Mesenchymal stem cell (in vitro differentiated cells and primary cell): Measurements from ENCODE around the gene EPB41L2.

Experiments used
- DNase-seq: peaks from one replicate; pipeline ENCODE4 v3.0.0-alpha.2; 2013
- H2AFZ ChIP-seq: one replicate; pipeline ENCODE4 v1.6.1; 2013; ENCODE audit warnings: low read depth, mild to moderate bottlenecking, control low read depth, inconsistent platforms, low read length, moderate library complexity
- H2AK5ac ChIP-seq: 2 replicates; pipeline ENCODE4 v1.6.1; 2013; ENCODE audit warnings: low read length, moderate library complexity, mild to moderate bottlenecking, inconsistent platforms; ENCODE audit not compliant: severe bottlenecking
- H2BK120ac ChIP-seq: one replicate; pipeline ENCODE4 v1.6.1; 2013; ENCODE audit warnings: low read depth, mild to moderate bottlenecking, inconsistent platforms, low read length, moderate library complexity
- H2BK12ac ChIP-seq, 2 experiments: one replicate each; pipeline ENCODE4 v1.6.1; 2013; ENCODE audit warnings: inconsistent platforms in 2 of 2, low read length in 2 of 2, mild to moderate bottlenecking in 2 of 2, moderate library complexity in 2 of 2, control low read depth in 1 of 2
- H2BK15ac ChIP-seq: one replicate; pipeline ENCODE4 v1.6.1; 2013; ENCODE audit warnings: mild to moderate bottlenecking, low read depth, inconsistent platforms; ENCODE audit not compliant: poor library complexity, severe bottlenecking
- H2BK5ac ChIP-seq: 2 replicates; pipeline ENCODE4 v1.6.1; 2013; ENCODE audit warnings: low read depth, mild to moderate bottlenecking, low read length, control low read depth, inconsistent platforms; ENCODE audit not compliant: poor library complexity, severe bottlenecking
- H3K14ac ChIP-seq, 2 experiments: one replicate each; pipeline ENCODE4 v1.6.1; 2013; ENCODE audit warnings: inconsistent platforms in 2 of 2, low read length in 2 of 2, control low read depth in 1 of 2, mild to moderate bottlenecking in 1 of 2, moderate library complexity in 1 of 2
- H3K18ac ChIP-seq, 2 experiments: one replicate each; pipeline ENCODE4 v1.6.1; 2013; ENCODE audit warnings: inconsistent platforms in 2 of 2, low read length in 2 of 2, control low read depth in 1 of 2, low read depth in 1 of 2, mild to moderate bottlenecking in 1 of 2
- H3K23ac ChIP-seq, 2 experiments: one replicate each; pipeline ENCODE4 v1.6.1; 2013; ENCODE audit warnings: inconsistent platforms in 2 of 2, low read length in 2 of 2, mild to moderate bottlenecking in 2 of 2, moderate library complexity in 2 of 2, control low read depth in 1 of 2
- H3K27ac ChIP-seq: 2 replicates; pipeline ENCODE4 v1.5.1; 2013; ENCODE audit warnings: mild to moderate bottlenecking, moderate library complexity, low read length, control low read depth, inconsistent platforms; ENCODE audit not compliant: poor library complexity, severe bottlenecking
- H3K27me3 ChIP-seq, 2 experiments: 2 replicates each; pipeline versions ENCODE4 v1.6.1 to v1.7.0; 2013; ENCODE audit warnings: low read length in 2 of 2, mild to moderate bottlenecking in 2 of 2, moderate library complexity in 2 of 2, control low read depth in 1 of 2, inconsistent platforms in 1 of 2; ENCODE audit not compliant: control insufficient read depth in 1 of 2, insufficient read depth in 1 of 2
- H3K36me3 ChIP-seq, 2 experiments: 2 replicates each; pipeline versions ENCODE4 v1.6.1 to v1.7.0; 2013; ENCODE audit warnings: low read length in 2 of 2, control low read depth in 1 of 2, inconsistent platforms in 1 of 2, low read depth in 1 of 2, mild to moderate bottlenecking in 1 of 2; ENCODE audit not compliant: insufficient read depth in 2 of 2, control insufficient read depth in 1 of 2
- H3K4ac ChIP-seq, 2 experiments: one replicate each; pipeline ENCODE4 v1.6.1; 2013; ENCODE audit warnings: inconsistent platforms in 2 of 2, low read length in 2 of 2, mild to moderate bottlenecking in 2 of 2, moderate library complexity in 2 of 2, control low read depth in 1 of 2, low read depth in 1 of 2
- H3K4me1 ChIP-seq: 2 replicates; pipeline ENCODE4 v1.6.1; 2013; ENCODE audit warnings: low read depth, low read length, control low read depth; ENCODE audit not compliant: control insufficient read depth, insufficient read depth
- H3K4me2 ChIP-seq: 2 replicates; pipeline ENCODE4 v1.6.1; 2013; ENCODE audit warnings: low read length, mild to moderate bottlenecking, inconsistent platforms; ENCODE audit not compliant: poor library complexity, severe bottlenecking
- H3K4me3 ChIP-seq, 2 experiments: 2 replicates each; pipeline versions ENCODE4 v1.5.1 to v1.7.0; 2013; ENCODE audit warnings: low read length in 2 of 2, mild to moderate bottlenecking in 2 of 2, control low read depth in 1 of 2, low read depth in 1 of 2; ENCODE audit not compliant: insufficient read depth in 1 of 2
- H3K79me1 ChIP-seq: replicated peaks from 2 replicates; pipeline ENCODE4 v1.6.1; 2013; ENCODE audit warnings: mild to moderate bottlenecking, control low read depth, low read length, inconsistent platforms; ENCODE audit not compliant: poor library complexity, severe bottlenecking
- H3K9ac ChIP-seq: 2 replicates; pipeline ENCODE4 v1.7.0; 2013; ENCODE audit warnings: mild to moderate bottlenecking, low read length, moderate library complexity
- H3K9me3 ChIP-seq: 2 replicates; pipeline ENCODE4 v1.7.0; 2013; ENCODE audit warnings: mild to moderate bottlenecking, low read length; ENCODE audit not compliant: control insufficient read depth
- H4K8ac ChIP-seq: one replicate; pipeline ENCODE4 v1.6.1; 2013; ENCODE audit warnings: inconsistent platforms, mild to moderate bottlenecking, low read length, moderate library complexity
- H4K91ac ChIP-seq: one replicate; pipeline ENCODE4 v1.6.1; 2013; ENCODE audit warnings: mild to moderate bottlenecking, low read length, inconsistent platforms
- WGBS: methylation state at CpG from one replicate; pipeline ENCODE4 v1.1.7; 2013; ENCODE audit warnings: mixed read lengths; 5-methylcytosine and 5-hydroxymethylcytosine counted together

The EPB41L2 gene

DNA sequence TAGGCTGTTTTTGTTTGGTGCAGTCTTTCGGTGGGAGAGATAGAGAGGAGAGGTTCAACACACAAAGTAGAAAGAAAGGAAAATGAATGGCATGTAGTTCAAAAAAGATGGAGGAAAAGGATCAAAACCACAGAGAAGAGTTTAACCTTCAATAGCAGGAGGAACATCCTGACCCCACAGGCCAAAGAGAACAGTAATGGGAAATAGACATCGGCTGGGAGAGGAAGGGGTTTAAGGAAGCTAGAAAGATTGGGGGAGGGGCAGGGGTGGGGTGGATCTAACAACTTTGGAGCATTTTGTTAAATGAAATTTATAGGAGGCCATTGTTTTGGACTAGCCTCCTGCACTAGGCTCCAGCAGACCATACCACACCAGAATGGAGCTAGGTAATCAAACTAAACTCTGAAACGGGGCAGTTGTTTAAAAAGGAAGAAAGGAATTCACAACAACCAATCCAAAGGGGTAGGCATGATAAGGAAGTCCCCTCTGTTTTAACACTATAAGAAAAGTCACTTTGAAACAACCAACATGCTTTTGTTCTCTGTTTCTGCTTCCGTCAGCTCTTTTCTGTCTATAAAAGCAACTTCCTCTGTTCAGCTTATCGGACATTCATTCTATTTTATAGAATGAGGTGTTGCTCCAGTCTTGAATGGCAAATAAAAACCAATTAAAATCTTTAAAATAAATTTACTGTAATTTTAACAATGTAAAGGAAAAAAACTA, 82.6 kb downstream of the EPB41L2 start:
- Histone ChIP-seq H4K91ac (no peak overlapping the region), H3K9ac (no peak overlapping the region), H2BK15ac (no peak overlapping the region), H2BK120ac (no peak overlapping the region), H3K23ac (no peak overlapping the region), H2BK5ac (no peak overlapping the region), H3K4me3 (no peak overlapping the region), H2AFZ (no peak overlapping the region), H3K4me2 (no peak overlapping the region), H2AK5ac (no peak overlapping the region), H3K79me1 (peaks cover 22% of the 10 kb centered on the region), H3K18ac (no peak overlapping the region), H3K4me1 (no peaks in the 10 kb centered on the region), H3K27ac (no peak overlapping the region), H3K9me3 (no peaks in the 10 kb centered on the region), H3K14ac (no peak overlapping the region), H3K4ac (no peak overlapping the region), H3K36me3 (peaks cover 0 to 3% of the 10 kb centered on the region in 2 experiments), H4K8ac (no peak overlapping the region), H2BK12ac (no peak overlapping the region), H3K27me3 (no peaks in the 10 kb centered on the region)
- 96% methylated on average over 3 of the region's 5 CpGs for WGBS
- no peak for DNase-seq

DNA sequence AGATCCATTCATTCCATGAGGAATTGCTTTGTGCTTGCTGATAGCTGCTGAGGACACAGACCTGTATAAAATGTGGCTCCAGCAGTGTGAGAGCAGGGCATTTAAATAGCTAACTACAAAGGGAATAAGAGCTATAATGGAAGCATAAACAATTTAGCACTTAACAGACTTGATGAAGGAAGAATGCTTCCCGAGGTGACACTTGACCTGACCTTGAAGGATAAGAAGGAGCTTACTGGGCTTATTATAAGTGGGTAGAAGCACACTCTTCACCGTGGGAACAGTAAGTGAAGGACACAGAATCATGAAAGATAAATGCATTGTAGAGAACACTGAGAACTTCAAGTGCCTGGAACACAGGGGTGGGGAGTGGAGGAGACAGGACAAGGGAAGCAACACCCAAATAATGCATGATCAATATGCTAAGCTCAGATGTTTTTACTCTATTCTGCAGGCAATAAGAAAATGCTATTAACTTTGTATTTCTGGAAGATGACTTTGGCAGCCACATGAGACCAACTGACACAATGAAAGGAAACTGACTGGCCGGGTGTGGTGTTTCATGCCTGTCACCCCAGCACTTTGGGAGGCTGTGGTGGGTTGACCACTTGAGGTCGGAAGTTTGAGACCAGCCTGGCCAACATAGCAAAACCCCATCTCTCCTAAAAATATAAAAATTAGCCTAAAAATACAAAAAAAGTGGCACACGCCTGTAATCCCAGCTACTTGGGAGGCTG, 84.2 kb downstream of the EPB41L2 start:
- Histone ChIP-seq H3K4ac (no peak overlapping the region), H3K27ac (no peak overlapping the region), H3K27me3 (no peaks in the 10 kb centered on the region), H3K4me2 (no peak overlapping the region), H3K14ac (no peak overlapping the region), H3K4me3 (no peak overlapping the region), H2BK12ac (no peak overlapping the region), H3K9me3 (no peaks in the 10 kb centered on the region), H3K9ac (no peak overlapping the region), H3K36me3 (no peaks in the 10 kb centered on the region), H2BK15ac (no peak overlapping the region), H2AK5ac (no peak overlapping the region), H3K23ac (no peak overlapping the region), H3K4me1 (no peaks in the 10 kb centered on the region), H4K91ac (no peak overlapping the region), H2AFZ (no peak overlapping the region), H3K79me1 (peaks cover 21% of the 10 kb centered on the region), H4K8ac (no peak overlapping the region), H2BK5ac (no peak overlapping the region), H2BK120ac (no peak overlapping the region), H3K18ac (no peak overlapping the region)
- whole genome bisulfite sequencing = 51% methylated on average over 4 of the region's 5 CpGs
- DNase-seq = peak; percentile 44

DNA sequence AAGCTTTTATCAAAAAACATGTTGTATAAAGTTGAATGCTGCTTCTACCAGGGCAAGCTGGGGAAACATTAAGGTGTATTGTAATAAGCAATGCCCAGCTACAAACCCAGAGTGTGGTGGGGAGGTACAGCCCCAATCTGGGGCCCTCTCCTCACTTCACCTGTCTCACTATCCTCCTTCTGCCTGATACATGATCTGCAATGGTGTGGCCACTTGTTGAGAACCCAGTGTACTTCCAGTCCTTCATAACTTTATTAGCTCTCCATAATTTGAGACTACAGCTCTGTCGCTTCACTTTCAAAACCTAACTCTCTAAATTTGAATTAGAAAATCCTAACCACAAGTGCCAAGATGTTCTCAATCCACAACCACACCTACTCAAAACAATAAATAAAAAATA, 84.9 kb downstream of the EPB41L2 start:
- no peak overlapping the region for H2AFZ ChIP-seq
- no peaks in the 10 kb centered on the region for H3K4me1 ChIP-seq
- no peak overlapping the region for H4K8ac ChIP-seq
- H2AK5ac ChIP-seq = no peak overlapping the region
- no peak overlapping the region for H3K14ac ChIP-seq
- no peak overlapping the region for H3K27ac ChIP-seq
- no peak for DNase-seq
- no peak overlapping the region for H3K4me3 ChIP-seq
- H3K4ac ChIP-seq = no peak overlapping the region
- H3K9me3 ChIP-seq = no peaks in the 10 kb centered on the region
- H2BK15ac ChIP-seq = no peak overlapping the region
- no peaks in the 10 kb centered on the region for H3K27me3 ChIP-seq
- no peak overlapping the region for H3K23ac ChIP-seq
- no peak overlapping the region for H2BK120ac ChIP-seq
- no peaks in the 10 kb centered on the region for H3K36me3 ChIP-seq
- no peak overlapping the region for H2BK12ac ChIP-seq
- peaks cover 22% of the 10 kb centered on the region for H3K79me1 ChIP-seq
- 100% methylated on average over 1 of the region's 1 CpG for WGBS
- H3K4me2 ChIP-seq = no peak overlapping the region
- peak overlapping the region in 1 of 2 experiments; percentile 5 for H3K18ac ChIP-seq
- H3K9ac ChIP-seq = no peak overlapping the region
- no peak overlapping the region for H2BK5ac ChIP-seq
- H4K91ac ChIP-seq = no peak overlapping the region

- Histone ChIP-seq H2BK12ac (no peak overlapping the region), H3K4me1 (no peaks in the 10 kb centered on the region), H2BK15ac (no peak overlapping the region), H2AK5ac (no peak overlapping the region), H3K27me3 (no peaks in the 10 kb centered on the region), H3K23ac (no peak overlapping the region), H3K79me1 (peaks cover 25% of the 10 kb centered on the region), H2BK5ac (no peak overlapping the region), H3K18ac (no peak overlapping the region), H4K8ac (no peak overlapping the region), H3K27ac (no peak overlapping the region), H3K14ac (no peak overlapping the region), H3K4me2 (no peak overlapping the region), H2AFZ (no peak overlapping the region), H3K4me3 (no peak overlapping the region), H4K91ac (no peak overlapping the region), H3K4ac (no peak overlapping the region), H3K9me3 (no peaks in the 10 kb centered on the region), H3K9ac (no peak overlapping the region), H3K36me3 (no peaks in the 10 kb centered on the region), H2BK120ac (no peak overlapping the region)
- no peak for DNase-seq
Measured at GRCh38 chr6:130975325-130975724, 87.7 kb downstream of the EPB41L2 start.
